NCI-H524 (cell line): ENCODE results near the gene R3HDM2.

Experiments used
- DNase-seq, 2 experiments: peaks; one replicate each; lab custom pipeline; 2025; lab: John Stamatoyannopoulos, UW

Gene R3HDM2

DNA sequence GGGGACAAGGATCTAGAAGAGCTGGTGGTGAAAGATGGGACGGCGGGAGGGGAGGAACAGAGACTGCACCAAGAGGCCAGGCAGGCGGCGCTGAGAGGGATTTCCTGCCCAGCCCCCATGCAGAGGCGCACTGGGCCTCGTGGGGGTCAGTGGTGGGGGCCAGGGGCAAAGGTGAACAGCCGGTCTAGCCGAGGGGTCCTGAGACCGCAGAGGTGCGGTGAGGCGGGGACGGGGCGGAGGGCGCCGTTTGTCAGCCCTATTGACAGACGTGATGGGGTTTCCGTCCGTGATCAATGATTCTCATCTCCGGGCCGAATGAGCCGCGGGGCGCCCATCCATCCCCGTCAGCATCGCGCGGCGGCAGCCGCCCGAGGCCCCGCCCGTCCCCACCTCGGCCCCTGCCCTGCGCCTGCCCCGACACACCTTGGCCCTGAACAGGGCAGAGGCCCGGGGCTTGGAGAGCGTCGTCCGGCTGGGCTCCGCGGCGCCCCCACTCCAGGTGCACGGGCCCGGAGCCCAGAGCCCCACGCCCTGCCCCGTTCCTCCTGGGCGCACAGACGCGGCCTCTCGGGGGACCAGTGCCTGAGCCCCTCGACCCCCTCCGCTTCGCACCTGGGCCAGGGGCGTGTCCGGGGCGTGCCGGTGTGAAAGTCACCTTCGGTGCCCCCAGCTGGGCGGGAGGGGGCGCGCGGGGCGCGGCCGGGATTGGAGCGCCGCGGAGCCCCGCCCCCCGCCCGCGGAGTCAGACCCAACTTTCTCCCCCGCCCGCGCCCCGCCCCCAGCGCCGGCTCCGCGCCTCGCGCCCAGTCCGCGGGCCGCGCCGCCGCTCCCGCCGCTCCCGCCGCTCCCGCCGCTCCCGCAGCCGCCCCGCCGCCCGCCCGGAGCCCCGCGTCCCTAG, 214.6 kb downstream of the R3HDM2 start, which contains the start of gene NXPH4:
TSS of gene NXPH4 (plus strand) at position 781 of the 898 bp plus-strand sequence. CDS start 176 bp downstream, outside the sequence.
- DNase-seq, result peak in 1 of 2 experiments; percentile 41

GRCh38 chr12:57215668-57216013, 215.2 kb downstream of the R3HDM2 start:
- DNase-seq, result no peak

DNA sequence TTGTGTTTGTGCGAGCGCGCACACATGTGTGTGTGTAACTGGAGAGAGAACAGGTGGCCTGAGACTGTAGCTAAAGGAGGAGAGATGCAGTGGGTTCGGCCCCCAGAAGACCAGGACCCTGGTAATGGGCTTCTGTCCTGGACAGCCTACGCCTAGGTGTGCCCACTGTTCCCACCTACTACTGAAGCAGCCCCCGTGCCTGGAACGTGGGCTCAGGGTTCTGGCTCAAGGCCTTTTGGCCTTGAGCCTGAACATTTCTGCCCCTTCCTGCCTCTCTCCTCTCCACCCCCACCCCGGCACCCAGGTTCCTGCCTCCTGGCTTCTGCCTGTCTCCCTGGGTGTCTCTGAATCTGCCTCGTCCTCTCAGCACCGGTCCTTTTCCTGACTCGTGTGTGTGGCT, 215.8 kb downstream of the R3HDM2 start:
- DNase-seq, result no peak

- DNase-seq, result peak; percentile 33 to 58
These were observed 216.5 kb downstream of the R3HDM2 start for GRCh38 chr12:57214398-57214781.

GRCh38 chr12:57213763-57214397, 217.0 kb downstream of the R3HDM2 start:
- no peak for DNase-seq

- peak; percentile 40 to 82 for DNase-seq
These were observed 217.7 kb downstream of the R3HDM2 start for GRCh38 chr12:57213058-57213715.

DNA sequence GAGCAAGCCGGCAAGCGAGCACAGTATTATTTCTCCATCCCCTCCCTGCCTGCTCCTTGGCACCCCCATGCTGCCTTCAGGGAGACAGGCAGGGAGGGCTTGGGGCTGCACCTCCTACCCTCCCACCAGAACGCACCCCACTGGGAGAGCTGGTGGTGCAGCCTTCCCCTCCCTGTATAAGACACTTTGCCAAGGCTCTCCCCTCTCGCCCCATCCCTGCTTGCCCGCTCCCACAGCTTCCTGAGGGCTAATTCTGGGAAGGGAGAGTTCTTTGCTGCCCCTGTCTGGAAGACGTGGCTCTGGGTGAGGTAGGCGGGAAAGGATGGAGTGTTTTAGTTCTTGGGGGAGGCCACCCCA, 218.2 kb downstream of the R3HDM2 start:
- DNase-seq, result no peak

DNA sequence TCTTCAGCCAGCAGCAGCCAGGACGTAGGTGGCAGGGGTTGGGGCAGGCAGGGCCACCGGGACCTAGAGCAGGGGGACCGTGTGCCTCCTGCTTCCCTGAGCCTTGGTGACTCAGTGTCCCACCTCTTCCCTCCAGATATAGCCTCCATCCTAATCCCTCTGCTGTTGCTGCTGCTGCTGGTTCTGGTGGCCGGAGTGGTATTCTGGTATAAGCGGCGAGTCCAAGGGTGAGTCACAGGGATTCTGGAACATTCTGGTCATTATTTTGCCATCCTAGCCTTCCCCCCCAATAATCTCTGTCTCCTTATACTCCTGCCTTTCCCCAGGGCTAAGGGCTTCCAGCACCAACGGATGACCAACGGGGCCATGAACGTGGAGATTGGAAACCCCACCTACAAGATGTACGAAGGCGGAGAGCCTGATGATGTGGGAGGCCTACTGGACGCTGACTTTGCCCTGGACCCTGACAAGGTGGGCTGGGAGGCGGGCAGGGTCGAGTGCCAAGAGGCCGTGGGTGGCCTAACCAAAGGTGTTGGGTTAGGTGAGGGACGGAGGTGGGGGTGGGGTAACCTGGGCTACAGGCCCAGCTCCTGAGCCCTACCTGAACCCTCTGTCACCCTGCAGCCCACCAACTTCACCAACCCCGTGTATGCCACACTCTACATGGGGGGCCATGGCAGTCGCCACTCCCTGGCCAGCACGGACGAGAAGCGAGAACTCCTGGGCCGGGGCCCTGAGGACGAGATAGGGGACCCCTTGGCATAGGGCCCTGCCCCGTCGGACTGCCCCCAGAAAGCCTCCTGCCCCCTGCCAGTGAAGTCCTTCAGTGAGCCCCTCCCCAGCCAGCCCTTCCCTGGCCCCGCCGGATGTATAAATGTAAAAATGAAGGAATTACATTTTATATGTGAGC, 218.8 kb downstream of the R3HDM2 start:
- no peak for DNase-seq

- peak in 1 of 2 experiments; percentile 47 for DNase-seq
These were observed 219.7 kb downstream of the R3HDM2 start for GRCh38 chr12:57210926-57211692.

DNA sequence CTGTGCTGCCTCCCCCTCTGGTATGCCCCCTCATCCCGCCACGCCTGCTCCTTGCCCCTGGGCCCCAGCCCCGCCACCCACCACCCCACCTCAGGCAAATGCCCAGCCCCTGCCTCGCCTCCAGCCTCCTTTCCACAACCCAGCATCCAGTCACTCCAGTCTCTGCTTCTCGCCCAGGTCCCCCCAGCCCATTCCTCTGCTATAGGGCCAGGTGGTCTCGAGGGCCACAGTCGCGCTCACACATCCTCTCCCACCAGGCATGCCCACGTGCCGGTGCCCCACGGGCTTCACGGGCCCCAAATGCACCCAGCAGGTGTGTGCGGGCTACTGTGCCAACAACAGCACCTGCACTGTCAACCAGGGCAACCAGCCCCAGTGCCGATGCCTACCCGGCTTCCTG, 220.4 kb downstream of the R3HDM2 start:
- DNase-seq, result no peak

DNA sequence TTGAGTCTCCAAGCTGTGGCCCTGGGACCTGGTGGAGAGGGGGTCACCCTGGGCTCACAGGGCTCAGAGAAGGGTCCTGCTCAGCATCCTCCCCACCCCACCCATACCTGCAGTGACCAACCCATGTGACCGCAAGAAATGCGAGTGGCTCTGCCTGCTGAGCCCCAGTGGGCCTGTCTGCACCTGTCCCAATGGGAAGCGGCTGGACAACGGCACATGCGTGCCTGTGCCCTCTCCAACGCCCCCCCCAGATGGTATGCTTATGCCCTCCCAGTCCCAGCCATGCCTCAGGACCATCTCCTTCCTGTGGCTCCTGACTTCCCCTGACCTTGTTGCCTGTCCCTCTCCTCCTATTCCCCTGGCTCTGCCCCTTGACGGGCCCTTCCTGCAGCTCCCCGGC, 220.9 kb downstream of the R3HDM2 start:
- DNase-seq, result no peak

GRCh38 chr12:57208631-57209282, 222.1 kb downstream of the R3HDM2 start:
- DNase-seq, result no peak

- no peak for DNase-seq
These were observed 222.9 kb downstream of the R3HDM2 start for GRCh38 chr12:57207731-57208630.

- DNase-seq, result no peak
These were observed 224.9 kb downstream of the R3HDM2 start for GRCh38 chr12:57205931-57206330.

- no peak for DNase-seq
These were observed 225.7 kb downstream of the R3HDM2 start for GRCh38 chr12:57205186-57205585.

- no peak for DNase-seq
These were observed 226.4 kb downstream of the R3HDM2 start for GRCh38 chr12:57204454-57204853.

- no peak for DNase-seq
These were observed 227.1 kb downstream of the R3HDM2 start for GRCh38 chr12:57203791-57204190.
